ENCODE results near the gene ITGAV. TPM values are rescaled to one million over a fixed set of nuclear protein-coding genes. Genes with fewer than 3 reads are reported as not detected.

Gene ITGAV
- total RNA-seq, 4 donors from 2014 or later, result 100 to 127 (median 117) TPM

DNA sequence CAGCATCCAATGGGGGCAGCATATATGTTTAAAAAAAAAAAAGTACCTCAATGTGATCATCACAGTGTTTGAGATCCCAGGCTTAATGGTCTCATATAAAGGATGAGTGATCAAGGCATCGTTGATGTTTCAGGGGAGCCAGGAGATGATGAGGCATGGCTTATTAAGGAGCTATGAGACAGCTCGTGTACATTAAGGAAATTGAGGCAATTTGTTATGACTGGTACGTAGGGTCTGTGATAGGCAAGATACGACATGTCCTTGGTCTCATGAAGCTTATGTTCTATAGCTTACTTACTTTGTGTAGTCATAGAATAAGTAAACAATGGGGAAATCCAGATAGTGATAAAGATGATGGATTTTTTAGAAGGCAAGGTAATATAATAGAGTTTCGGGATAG, 54.9 kb downstream of the ITGAV start:
- H3K36me3 ChIP-seq, result peaks cover 0 to 83% of the 10 kb centered on the region in 2 donors
- WGBS, 2 donors (ENCODE audit: low coverage in 1 of 2), result 88 to 93% methylated on average over 5 of the region's 5 CpGs
- no peak overlapping the region for H3K4me3 ChIP-seq
- no peaks in the 10 kb centered on the region for H3K27me3 ChIP-seq
- no peak for TF ChIP-seq EP300 (IDR thresholded peaks at IDR 0.05)
- TF ChIP-seq, protein P1, sequence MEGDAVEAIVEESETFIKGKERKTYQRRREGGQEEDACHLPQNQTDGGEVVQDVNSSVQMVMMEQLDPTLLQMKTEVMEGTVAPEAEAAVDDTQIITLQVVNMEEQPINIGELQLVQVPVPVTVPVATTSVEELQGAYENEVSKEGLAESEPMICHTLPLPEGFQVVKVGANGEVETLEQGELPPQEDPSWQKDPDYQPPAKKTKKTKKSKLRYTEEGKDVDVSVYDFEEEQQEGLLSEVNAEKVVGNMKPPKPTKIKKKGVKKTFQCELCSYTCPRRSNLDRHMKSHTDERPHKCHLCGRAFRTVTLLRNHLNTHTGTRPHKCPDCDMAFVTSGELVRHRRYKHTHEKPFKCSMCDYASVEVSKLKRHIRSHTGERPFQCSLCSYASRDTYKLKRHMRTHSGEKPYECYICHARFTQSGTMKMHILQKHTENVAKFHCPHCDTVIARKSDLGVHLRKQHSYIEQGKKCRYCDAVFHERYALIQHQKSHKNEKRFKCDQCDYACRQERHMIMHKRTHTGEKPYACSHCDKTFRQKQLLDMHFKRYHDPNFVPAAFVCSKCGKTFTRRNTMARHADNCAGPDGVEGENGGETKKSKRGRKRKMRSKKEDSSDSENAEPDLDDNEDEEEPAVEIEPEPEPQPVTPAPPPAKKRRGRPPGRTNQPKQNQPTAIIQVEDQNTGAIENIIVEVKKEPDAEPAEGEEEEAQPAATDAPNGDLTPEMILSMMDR (IDR thresholded peaks at IDR 0.05), result no peak
- no peak for TF ChIP-seq POLR2AphosphoS5 (IDR thresholded peaks at IDR 0.05)
- TF ChIP-seq POLR2A (IDR thresholded peaks at IDR 0.05), result no peak
- no peak overlapping the region for H3K27ac ChIP-seq
- no peaks in the 10 kb centered on the region for H3K4me1 ChIP-seq
- no peak for ATAC-seq
- no peaks in the 10 kb centered on the region for H3K9me3 ChIP-seq

DNA sequence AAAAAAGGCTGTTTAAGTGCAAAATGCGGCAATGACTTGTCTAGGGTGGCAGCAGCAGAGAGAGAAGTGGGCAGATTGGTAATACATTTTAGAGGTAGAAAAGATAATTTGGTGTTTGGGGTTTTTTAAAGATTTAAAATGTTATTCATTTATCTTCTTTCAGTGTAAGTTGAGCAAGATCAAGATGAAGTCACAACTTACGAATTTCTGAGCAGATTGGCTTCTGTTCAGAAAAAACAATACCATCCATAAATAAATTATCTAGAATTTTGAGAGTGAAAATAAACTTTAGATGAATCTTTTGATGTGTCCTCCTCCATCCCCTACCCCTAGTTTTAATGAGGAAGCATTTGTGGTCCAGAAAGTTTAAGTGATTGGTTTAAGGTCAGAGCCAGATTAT, 56.1 kb downstream of the ITGAV start:
- Histone ChIP-seq H3K4me3 (no peak overlapping the region), H3K9me3 (no peaks in the 10 kb centered on the region), H3K36me3 (peaks cover 0 to 83% of the 10 kb centered on the region in 2 donors), H3K4me1 (no peaks in the 10 kb centered on the region), H3K27me3 (no peaks in the 10 kb centered on the region), H3K27ac (no peak overlapping the region)
- ATAC-seq, result no peak
- WGBS, 2 donors (ENCODE audit: low coverage in 1 of 2), result 60 to 80% methylated on average over 1 to 2 of the region's 2 CpGs
- TF ChIP-seq EP300 (IDR thresholded peaks at IDR 0.05) (no peak), POLR2A (IDR thresholded peaks at IDR 0.05) (no peak), POLR2AphosphoS5 (IDR thresholded peaks at IDR 0.05) (no peak)
- TF ChIP-seq, protein P1 (IDR thresholded peaks at IDR 0.05), result no peak

DNA sequence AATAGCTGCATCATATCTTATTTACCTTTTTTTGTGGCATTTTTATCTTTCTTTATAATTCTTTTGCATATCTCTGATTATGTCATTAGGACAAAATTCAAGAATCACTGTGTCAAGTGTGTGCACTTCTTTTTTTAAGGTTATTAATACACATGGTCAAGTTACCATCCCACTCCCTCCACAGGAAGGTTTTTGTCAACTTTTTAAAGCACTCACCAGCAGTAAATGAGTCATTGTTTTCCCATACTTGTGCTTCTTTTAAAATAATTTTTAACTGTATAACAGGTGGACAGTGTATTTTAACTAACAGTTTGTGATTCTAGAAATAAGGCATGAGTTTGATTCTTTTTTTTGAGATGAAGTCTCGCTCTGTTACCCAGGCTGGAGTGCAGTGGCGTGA, 58.3 kb downstream of the ITGAV start:
- Histone ChIP-seq H3K4me1 (no peaks in the 10 kb centered on the region), H3K9me3 (no peaks in the 10 kb centered on the region), H3K36me3 (peaks cover 0 to 77% of the 10 kb centered on the region in 2 donors), H3K27me3 (no peaks in the 10 kb centered on the region), H3K4me3 (no peak overlapping the region), H3K27ac (no peak overlapping the region)
- no peak for ATAC-seq
- no peak for TF ChIP-seq POLR2AphosphoS5 (IDR thresholded peaks at IDR 0.05)
- no peak for TF ChIP-seq POLR2A (IDR thresholded peaks at IDR 0.05)
- no peak for TF ChIP-seq EP300 (IDR thresholded peaks at IDR 0.05)
- TF ChIP-seq, protein P1 (IDR thresholded peaks at IDR 0.05), result no peak
- 83 to 96% methylated on average over 2 of the region's 2 CpGs for WGBS, 2 donors (ENCODE audit: low coverage in 1 of 2)

DNA sequence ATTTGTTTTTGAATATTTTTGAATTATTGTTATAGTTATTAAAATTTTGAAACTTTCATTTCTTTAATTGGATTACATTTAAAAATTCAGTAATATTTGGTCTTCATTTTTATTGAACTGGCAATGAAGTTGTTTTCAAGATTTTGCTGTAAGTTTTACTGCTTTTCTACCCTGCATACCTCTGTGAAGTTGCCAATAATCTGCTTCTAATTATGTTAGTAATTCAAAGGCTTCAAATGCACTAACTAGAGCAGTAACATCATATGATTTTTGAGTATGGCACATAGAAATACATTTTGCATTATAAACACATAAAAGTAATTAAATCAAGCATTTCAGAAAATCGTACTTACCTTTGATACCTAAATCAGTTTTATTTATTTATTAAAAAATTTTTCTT, 63.7 kb downstream of the ITGAV start:
- Histone ChIP-seq H3K27ac (no peak overlapping the region), H3K9me3 (no peaks in the 10 kb centered on the region), H3K36me3 (peaks cover 0 to 78% of the 10 kb centered on the region in 2 donors), H3K4me3 (no peak overlapping the region), H3K4me1 (no peaks in the 10 kb centered on the region), H3K27me3 (no peaks in the 10 kb centered on the region)
- TF ChIP-seq EP300 (IDR thresholded peaks at IDR 0.05) (no peak), POLR2AphosphoS5 (IDR thresholded peaks at IDR 0.05) (no peak), POLR2A (IDR thresholded peaks at IDR 0.05) (no peak)
- TF ChIP-seq, protein P1 (IDR thresholded peaks at IDR 0.05), result no peak
- WGBS, 2 donors (ENCODE audit: low coverage in 1 of 2), result 89 to 100% methylated on average over 1 of the region's 1 CpG
- no peak for ATAC-seq

DNA sequence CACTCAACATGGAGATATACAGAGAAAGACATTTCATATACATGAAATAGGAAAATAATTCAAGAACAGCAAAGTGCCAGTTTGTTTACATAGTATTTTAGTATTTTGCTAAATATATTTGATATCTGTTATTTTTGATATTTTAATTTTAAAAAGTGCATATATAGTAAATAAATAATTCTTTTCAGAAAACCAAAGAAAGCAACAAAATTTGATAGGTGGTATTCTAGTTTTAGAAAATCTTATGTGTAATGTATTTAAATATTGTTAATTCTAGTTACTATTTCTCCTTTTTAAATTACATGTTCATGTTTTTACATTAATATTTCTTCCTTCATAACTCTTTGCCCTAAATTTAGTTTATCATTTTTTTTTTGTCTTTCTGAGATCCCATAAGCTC, 69.5 kb downstream of the ITGAV start:
- TF ChIP-seq POLR2A (IDR thresholded peaks at IDR 0.05) (no peak), POLR2AphosphoS5 (IDR thresholded peaks at IDR 0.05) (no peak), EP300 (IDR thresholded peaks at IDR 0.05) (no peak)
- TF ChIP-seq, protein P1 (IDR thresholded peaks at IDR 0.05), result no peak
- ATAC-seq, result no peak
- peaks cover 0 to 72% of the 10 kb centered on the region in 2 donors for H3K36me3 ChIP-seq
- H3K27me3 ChIP-seq, result no peaks in the 10 kb centered on the region
- no peaks in the 10 kb centered on the region for H3K9me3 ChIP-seq
- no peaks in the 10 kb centered on the region for H3K4me1 ChIP-seq
- no peak overlapping the region for H3K27ac ChIP-seq
- H3K4me3 ChIP-seq, result no peak overlapping the region

Data from gastroesophageal sphincter (tissue), 4 donors.